Measurements from ENCODE around the gene LRRC41.

DNA sequence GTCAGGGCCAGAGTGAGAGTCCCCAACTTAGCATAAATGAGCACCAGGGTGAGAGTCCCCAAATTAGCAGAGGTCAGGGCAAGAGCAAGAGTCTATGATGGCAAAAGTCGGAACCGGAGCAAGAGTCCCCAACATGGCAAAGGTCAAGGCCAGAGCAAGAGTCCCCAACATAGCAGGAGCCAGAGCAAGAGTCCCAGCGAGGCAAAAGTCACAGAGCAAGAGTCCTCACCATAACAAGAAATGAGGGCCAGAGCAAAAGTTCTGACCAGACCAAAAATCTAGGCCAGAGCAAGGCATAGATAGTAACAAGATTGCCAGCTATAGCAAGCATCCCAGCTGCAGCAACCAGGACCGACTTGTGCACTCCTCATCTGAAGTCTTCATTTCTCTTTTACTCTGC is 40.3 kb upstream of the LRRC41 start:
- TF ChIP-seq CTCF (IDR thresholded peaks at IDR 0.05) (no peak), EZH2 (IDR thresholded peaks at IDR 0.05; ENCODE audit: borderline replicate concordance, insufficient read depth, low read depth, low read length, poor library complexity, severe bottlenecking) (no peak)

All from B cell (primary cell).